HepG2 (cell line): ENCODE results near the gene SMARCB1. TPM values are rescaled to one million over a fixed set of nuclear protein-coding genes. Genes with fewer than 3 reads are reported as not detected.

Source experiments
- ATAC-seq: fragments of 200-7000 bp; cut with Tn5 transposase; 3 replicates; pipeline ENCODE4 v1.9.1; 2020; ENCODE audit warnings: mild to moderate bottlenecking, moderate library complexity
- BruUV-seq: library from RNA; stranded (reverse); fragments of 400-500 nt; replicated peaks from 2 replicates; lab custom pipeline; 2021; lab: Mats Ljungman, UMichigan
- CTCF ChIA-PET: fragments of 300-600 bp; formaldehyde crosslinking; extraction: SDS; loops from one replicate; lab custom pipeline; 2021; ENCODE audit warnings: low total read pairs, inconsistent platforms, low intra/inter-chr PET ratio; lab: Yijun Ruan, JAX
- POLR2A ChIA-PET: fragments of 350-600 bp; sonication (Branson Sonifier 250); formaldehyde crosslinking; loops from one replicate; lab custom pipeline; 2020; ENCODE audit warnings: antibody characterized with exemption, inconsistent platforms; lab: Yijun Ruan, JAX
- DNase-seq: peaks from one replicate; pipeline ENCODE4 v3.0.0-alpha.2; 2015; ENCODE audit warnings: low spot score
- FAIRE-seq: peaks from 3 replicates; lab custom pipeline; 2011; peaks lifted over from hg19 to GRCh38; lab: Jason Lieb, UNC
- H2AFZ ChIP-seq: one replicate; pipeline ENCODE4 v1.6.1; 2011; ENCODE audit warnings: low read length, inconsistent platforms
- H3K27ac ChIP-seq: fragments of 300-600 bp; 3 replicates; pipeline ENCODE4 v1.8.0; 2011; ENCODE audit warnings: mixed run types, mild to moderate bottlenecking, mixed read lengths, low read length, inconsistent platforms; ENCODE audit not compliant: insufficient read depth; ENCODE audit errors: extremely low read length
- H3K27me3 ChIP-seq, 2 experiments: fragments of 200-600 bp in 1 of 2; 2 replicates in 1 of 2; 3 replicates in 1 of 2; pipeline versions ENCODE4 v1.6.0 to v1.8.0; 2011; ENCODE audit warnings: low read length in 2 of 2, mild to moderate bottlenecking in 2 of 2, moderate library complexity in 2 of 2, inconsistent platforms in 1 of 2; ENCODE audit not compliant: insufficient read depth in 2 of 2, control insufficient read depth in 1 of 2
- H3K36me3 ChIP-seq, 2 experiments: fragments of 200-600 bp in 1 of 2; replicated peaks in 1 of 2; 2 replicates in 1 of 2; 3 replicates in 1 of 2; pipeline versions ENCODE4 v1.5.1 to v1.8.0; 2011; ENCODE audit warnings: low read length in 2 of 2, inconsistent platforms in 1 of 2; ENCODE audit not compliant: insufficient read depth in 2 of 2, control insufficient read depth in 1 of 2
- H3K4me1 ChIP-seq: 2 replicates; pipeline ENCODE4 v1.5.1; 2012; ENCODE audit warnings: low read length, inconsistent platforms; ENCODE audit not compliant: insufficient read depth
- H3K4me2 ChIP-seq: 2 replicates; pipeline ENCODE4 v1.6.0; 2011; ENCODE audit warnings: low read depth, low read length, inconsistent platforms
- H3K4me3 ChIP-seq, 3 experiments: fragments of 200-600 bp in 1 of 3; sonication (generic), shearing (Covaris generic) in 1 of 3; replicated peaks in 1 of 3; 2 replicates each; pipeline ENCODE4 v1.5.1; 2011 to 2016; ENCODE audit warnings: low read length in 3 of 3, inconsistent platforms in 2 of 3, low read depth in 2 of 3, mild to moderate bottlenecking in 2 of 3, control low read depth in 1 of 3, mixed read lengths in 1 of 3; ENCODE audit not compliant: insufficient read depth in 1 of 3
- H3K79me2 ChIP-seq: one replicate; pipeline ENCODE4 v1.6.1; 2011; ENCODE audit warnings: low read length, inconsistent platforms; ENCODE audit not compliant: insufficient read depth
- H3K9ac ChIP-seq: 2 replicates; pipeline ENCODE4 v1.6.0; 2011; ENCODE audit warnings: mild to moderate bottlenecking, low read depth, low read length, inconsistent platforms; ENCODE audit not compliant: insufficient read depth
- H3K9me3 ChIP-seq: 2 replicates; pipeline ENCODE4 v1.5.1; 2012; ENCODE audit warnings: mild to moderate bottlenecking, low read length
- H4K20me1 ChIP-seq: 2 replicates; pipeline ENCODE4 v1.6.0; 2011; ENCODE audit warnings: inconsistent platforms, mild to moderate bottlenecking, low read length, moderate library complexity; ENCODE audit not compliant: insufficient read depth
- IKZF1 ChIP-seq: fragments of 450-650 bp; IDR thresholded peaks from 2 replicates; pipeline ENCODE4 v1.7.1; 2016
- PAX8 ChIP-seq: sonication (generic); formaldehyde crosslinking; IDR thresholded peaks from 2 replicates; pipeline ENCODE4 v1.8.0; 2022; ENCODE audit warnings: mild to moderate bottlenecking, missing genetic modification reagents, borderline replicate concordance
- SRY ChIP-seq: sonication (generic); formaldehyde crosslinking; IDR thresholded peaks from 2 replicates; pipeline ENCODE4 v1.8.0; 2022; ENCODE audit warnings: mild to moderate bottlenecking, missing genetic modification reagents
- ZFY ChIP-seq: sonication (generic); formaldehyde crosslinking; IDR thresholded peaks from 2 replicates; pipeline ENCODE4 v1.4.0; 2020; ENCODE audit warnings: missing genetic modification reagents
- ZMYM3 ChIP-seq: sonication (generic); formaldehyde crosslinking; IDR thresholded peaks from 2 replicates; pipeline ENCODE4 v1.5.1; 2020; ENCODE audit warnings: mild to moderate bottlenecking, missing genetic modification reagents
- ZNF143 ChIP-seq: sonication (generic); formaldehyde crosslinking; IDR thresholded peaks from 2 replicates; pipeline ENCODE4 v1.4.0; 2020; ENCODE audit warnings: missing genetic modification reagents
- ZNF614 ChIP-seq: IDR thresholded peaks from 2 replicates; pipeline ENCODE4 v1.6.1; 2018; ENCODE audit warnings: missing biosample characterization, missing genetic modification reagents, inconsistent platforms, borderline replicate concordance
- ZNF629 ChIP-seq: sonication (generic); formaldehyde crosslinking; conservative IDR thresholded peaks from 2 replicates; pipeline ENCODE4 v1.5.0; 2020; ENCODE audit warnings: missing genetic modification reagents
- ZNF670 ChIP-seq: sonication (generic); formaldehyde crosslinking; IDR thresholded peaks from 2 replicates; pipeline ENCODE4 v1.8.0; 2022; ENCODE audit warnings: mild to moderate bottlenecking, missing genetic modification reagents, borderline replicate concordance
- ZNF782 ChIP-seq: sonication (generic); formaldehyde crosslinking; IDR thresholded peaks from 2 replicates; pipeline ENCODE4 v1.4.0; 2020; ENCODE audit warnings: missing genetic modification reagents, mild to moderate bottlenecking, borderline replicate concordance
- WGBS: methylation state at CpG from one replicate; pipeline ENCODE4 v1.1.6; 2017; ENCODE audit warnings: low lambda C conversion rate; 5-methylcytosine and 5-hydroxymethylcytosine counted together
- in situ Hi-C: cut with HindIII; loops from 2 replicates; pipeline ENCODE4 v1.10.0; 2017; ENCODE audit warnings: low pct_unique_long_range_greater_than_20kb; ENCODE audit not compliant: extremely low pct_ligation_motif_present
- intact Hi-C: fragments of 100-400 bp; cut with micrococcal nuclease; formaldehyde crosslinking; loops from one replicate; pipeline ENCODE4 v1.10.0; 2022; ENCODE audit not compliant: unreplicated experiment
- polyA plus RNA-seq, 8 experiments: library from polyadenylated mRNA; depleted of rRNA in 3 of 8; stranded (reverse) in 7 of 8; unstranded in 1 of 8; fragments of >200 nt; fragmentation: Illumina TruSeq in 4 of 8; extraction: Trizol in 4 of 8; gene quantifications; 2 replicates each; pipeline versions ENCODE4 v1.2.1 to v1.2.3, GENCODE V29; 2011 to 2016; ENCODE audit warnings: low read depth in 4 of 8, missing spikeins in 1 of 8, mixed read lengths in 1 of 8; ENCODE audit not compliant: insufficient read depth in 1 of 8
- total RNA-seq, 5 experiments: library from RNA; depleted of rRNA; stranded (reverse); fragments of >200 nt; fragmentation: Illumina TruSeq; extraction: Trizol; gene quantifications; 2 replicates each; pipeline ENCODE4 v1.2.3, GENCODE V29; 2016; ENCODE audit warnings: low read depth in 1 of 5
- TF ChIP-seq, protein P1 (sequence below), 2 experiments: fragments of 450-650 bp in 1 of 2; sonication (generic) in 1 of 2; formaldehyde crosslinking; IDR thresholded peaks; 2 replicates each; pipeline versions ENCODE4 v1.5.0 to v1.8.0; 2020 to 2022; ENCODE audit warnings: mild to moderate bottlenecking in 1 of 2, missing genetic modification reagents in 1 of 2
- TF ChIP-seq, protein P2 (sequence below): sonication (generic); formaldehyde crosslinking; IDR thresholded peaks from 2 replicates; pipeline ENCODE4 v1.4.0; 2020; ENCODE audit warnings: missing genetic modification reagents

Gene SMARCB1
- total and polyA plus RNA-seq, 2 of the 13 experiments (the other 11 are each of a cell fraction or from before 2014, with no cell fraction given): 74.0 to 166 TPM

DNA sequence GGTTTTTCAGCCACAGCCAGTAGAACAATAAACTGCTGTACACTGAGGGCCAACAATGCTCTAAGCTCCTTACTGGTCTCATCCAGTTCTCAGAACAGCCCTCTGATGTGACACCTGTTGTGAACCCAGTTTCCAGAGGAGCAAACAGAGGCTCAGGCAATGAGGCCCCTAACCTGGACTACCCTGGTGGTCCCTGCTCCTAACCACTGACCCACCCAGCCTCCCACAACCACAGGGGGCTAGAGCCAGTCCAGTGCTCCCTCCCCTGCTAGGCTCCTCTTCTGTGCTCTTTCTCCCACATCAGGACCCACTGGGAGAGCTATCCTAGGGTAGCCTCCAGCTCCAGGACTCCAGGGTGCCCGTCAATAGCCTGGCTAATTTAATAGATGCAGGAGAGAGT is 4.1 kb upstream of the SMARCB1 start:
- no peak overlapping the region for H2AFZ ChIP-seq
- no peak overlapping the region for H3K9ac ChIP-seq
- H3K27me3 ChIP-seq: no peaks in the 10 kb centered on the region
- DNase-seq (no peak), ATAC-seq (no peak)
- intact Hi-C loops: no loop called here
- ChIA-PET CTCF (no interaction called here), POLR2A (no interaction called here)
- peaks cover 5% of the 10 kb centered on the region for H4K20me1 ChIP-seq
- no peak overlapping the region for H3K4me3 ChIP-seq
- H3K4me1 ChIP-seq: peaks cover 70% of the 10 kb centered on the region
- H3K4me2 ChIP-seq: no peak overlapping the region
- peaks cover 4% of the 10 kb centered on the region for H3K79me2 ChIP-seq
- H3K9me3 ChIP-seq: no peaks in the 10 kb centered on the region
- H3K27ac ChIP-seq: no peak overlapping the region
- BruUV-seq: no TSS peak
- TF ChIP-seq IKZF1: no peak
- TF ChIP-seq ZNF670 (CRISPR knock-in tag): no peak
- peak; percentile 36; the same call in 1 of the 2 replicates for TF ChIP-seq ZMYM3
- TF ChIP-seq ZFY (CRISPR knock-in tag): 0 out of 2 replicates have a peak, but pooled peaks have one; percentile 13
- peak; percentile 76 for TF ChIP-seq ZNF629 (CRISPR knock-in tag)
- TF ChIP-seq, all 625 proteins: peak for 3
- WGBS: 100% methylated on average over 1 of the region's 1 CpG
- in situ Hi-C loops: loop anchor here (5.0 kb wide), 1 partner anchor 65 kb away; no protein-coding TSS in a partner anchor
- H3K36me3 ChIP-seq: no peaks in the 10 kb centered on the region
- no peak for FAIRE-seq

DNA sequence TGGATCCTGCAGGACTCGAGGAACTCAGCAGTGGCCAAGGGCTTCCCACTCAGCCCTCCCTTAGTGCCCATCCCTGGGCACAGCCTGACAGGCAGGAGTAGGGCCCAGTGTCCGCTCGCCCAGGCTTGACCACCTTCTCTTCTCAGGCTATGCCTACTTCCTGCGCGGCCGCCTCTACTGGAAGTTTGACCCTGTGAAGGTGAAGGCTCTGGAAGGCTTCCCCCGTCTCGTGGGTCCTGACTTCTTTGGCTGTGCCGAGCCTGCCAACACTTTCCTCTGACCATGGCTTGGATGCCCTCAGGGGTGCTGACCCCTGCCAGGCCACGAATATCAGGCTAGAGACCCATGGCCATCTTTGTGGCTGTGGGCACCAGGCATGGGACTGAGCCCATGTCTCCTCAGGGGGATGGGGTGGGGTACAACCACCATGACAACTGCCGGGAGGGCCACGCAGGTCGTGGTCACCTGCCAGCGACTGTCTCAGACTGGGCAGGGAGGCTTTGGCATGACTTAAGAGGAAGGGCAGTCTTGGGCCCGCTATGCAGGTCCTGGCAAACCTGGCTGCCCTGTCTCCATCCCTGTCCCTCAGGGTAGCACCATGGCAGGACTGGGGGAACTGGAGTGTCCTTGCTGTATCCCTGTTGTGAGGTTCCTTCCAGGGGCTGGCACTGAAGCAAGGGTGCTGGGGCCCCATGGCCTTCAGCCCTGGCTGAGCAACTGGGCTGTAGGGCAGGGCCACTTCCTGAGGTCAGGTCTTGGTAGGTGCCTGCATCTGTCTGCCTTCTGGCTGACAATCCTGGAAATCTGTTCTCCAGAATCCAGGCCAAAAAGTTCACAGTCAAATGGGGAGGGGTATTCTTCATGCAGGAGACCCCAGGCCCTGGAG is 3.3 kb upstream of the SMARCB1 start:
- DNase-seq (no peak), FAIRE-seq (no peak), ATAC-seq (peak; percentile 22)
- no peaks in the 10 kb centered on the region for H3K27me3 ChIP-seq
- ChIA-PET POLR2A (interaction anchor here (7.1 kb wide), 1 partner anchor 8 kb away, joined by 201 read pairs; the partner anchor contains the start of gene MMP11), CTCF (no interaction called here)
- WGBS: 84% methylated on average over 7 of the region's 15 CpGs
- no TSS peak for BruUV-seq
- no peaks in the 10 kb centered on the region for H3K36me3 ChIP-seq
- H3K4me2 ChIP-seq: peak overlapping the region; percentile 76
- H3K27ac ChIP-seq: peak overlapping the region; percentile 64
- in situ Hi-C loops (loop anchor here (5.0 kb wide), 1 partner anchor 64 kb away; no protein-coding TSS in a partner anchor), intact Hi-C loops (loop anchor here (1.0 kb wide), 1 partner anchor 9 kb away; no protein-coding TSS in a partner anchor)
- H3K79me2 ChIP-seq: peaks cover 12% of the 10 kb centered on the region
- H4K20me1 ChIP-seq: peaks cover 7% of the 10 kb centered on the region
- no peak overlapping the region for H2AFZ ChIP-seq
- 0 out of 2 replicates have a peak overlapping the region, but pooled peaks have one; percentile 23 for H3K9ac ChIP-seq
- H3K9me3 ChIP-seq: no peaks in the 10 kb centered on the region
- H3K4me3 ChIP-seq: peak overlapping the region; percentile 6 to 51 (median 26); a peak in 4 of 6 replicates
- H3K4me1 ChIP-seq: peaks cover 70% of the 10 kb centered on the region
- TF ChIP-seq, protein P1, sequence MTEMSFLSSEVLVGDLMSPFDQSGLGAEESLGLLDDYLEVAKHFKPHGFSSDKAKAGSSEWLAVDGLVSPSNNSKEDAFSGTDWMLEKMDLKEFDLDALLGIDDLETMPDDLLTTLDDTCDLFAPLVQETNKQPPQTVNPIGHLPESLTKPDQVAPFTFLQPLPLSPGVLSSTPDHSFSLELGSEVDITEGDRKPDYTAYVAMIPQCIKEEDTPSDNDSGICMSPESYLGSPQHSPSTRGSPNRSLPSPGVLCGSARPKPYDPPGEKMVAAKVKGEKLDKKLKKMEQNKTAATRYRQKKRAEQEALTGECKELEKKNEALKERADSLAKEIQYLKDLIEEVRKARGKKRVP (CRISPR knock-in tag; IDR thresholded peaks at IDR 0.05): no peak
- TF ChIP-seq ZNF782 (no peak), SRY (CRISPR knock-in tag) (no peak), PAX8 (CRISPR knock-in tag) (no peak), ZNF143 (CRISPR knock-in tag) (no peak), ZNF614 (CRISPR knock-in tag) (0 out of 2 replicates have a peak, but pooled peaks have one; percentile 0)
- TF ChIP-seq, protein P2, sequence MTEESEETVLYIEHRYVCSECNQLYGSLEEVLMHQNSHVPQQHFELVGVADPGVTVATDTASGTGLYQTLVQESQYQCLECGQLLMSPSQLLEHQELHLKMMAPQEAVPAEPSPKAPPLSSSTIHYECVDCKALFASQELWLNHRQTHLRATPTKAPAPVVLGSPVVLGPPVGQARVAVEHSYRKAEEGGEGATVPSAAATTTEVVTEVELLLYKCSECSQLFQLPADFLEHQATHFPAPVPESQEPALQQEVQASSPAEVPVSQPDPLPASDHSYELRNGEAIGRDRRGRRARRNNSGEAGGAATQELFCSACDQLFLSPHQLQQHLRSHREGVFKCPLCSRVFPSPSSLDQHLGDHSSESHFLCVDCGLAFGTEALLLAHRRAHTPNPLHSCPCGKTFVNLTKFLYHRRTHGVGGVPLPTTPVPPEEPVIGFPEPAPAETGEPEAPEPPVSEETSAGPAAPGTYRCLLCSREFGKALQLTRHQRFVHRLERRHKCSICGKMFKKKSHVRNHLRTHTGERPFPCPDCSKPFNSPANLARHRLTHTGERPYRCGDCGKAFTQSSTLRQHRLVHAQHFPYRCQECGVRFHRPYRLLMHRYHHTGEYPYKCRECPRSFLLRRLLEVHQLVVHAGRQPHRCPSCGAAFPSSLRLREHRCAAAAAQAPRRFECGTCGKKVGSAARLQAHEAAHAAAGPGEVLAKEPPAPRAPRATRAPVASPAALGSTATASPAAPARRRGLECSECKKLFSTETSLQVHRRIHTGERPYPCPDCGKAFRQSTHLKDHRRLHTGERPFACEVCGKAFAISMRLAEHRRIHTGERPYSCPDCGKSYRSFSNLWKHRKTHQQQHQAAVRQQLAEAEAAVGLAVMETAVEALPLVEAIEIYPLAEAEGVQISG: no peak
